Thoracic aorta (tissue), 2 donors: ENCODE results near the gene PPFIA3. TPM values are rescaled to one million over a fixed set of nuclear protein-coding genes. Genes with fewer than 3 reads are reported as not detected.

Experiments
- ATAC-seq: fragments of 150-250 bp; one replicate; pipeline ENCODE4 v1.8.0; 2017; ENCODE audit warnings: low read depth; ENCODE audit not compliant: insufficient number of reproducible peaks, low FRiP score
- DNase-seq: peaks from one replicate; pipeline ENCODE4 v3.0.0-alpha.2; 2020; ENCODE audit warnings: low spot score
- H3K27ac ChIP-seq, 2 donors: fragments of 200-600 bp; sonication (generic); 1 replicate in 1 of 2; 2 replicates in 1 of 2; pipeline ENCODE4 v1.5.1; 2016; ENCODE audit warnings: mild to moderate bottlenecking in 2 of 2, moderate library complexity in 2 of 2
- H3K27me3 ChIP-seq: fragments of 200-600 bp; sonication (generic); replicated peaks from 2 replicates; pipeline ENCODE4 v1.6.0; 2016; ENCODE audit warnings: mild to moderate bottlenecking; ENCODE audit not compliant: insufficient read depth
- H3K36me3 ChIP-seq: fragments of 200-600 bp; sonication (generic); one replicate; pipeline ENCODE4 v1.5.1; 2016
- H3K4me1 ChIP-seq, 2 donors: fragments of 200-600 bp; sonication (generic); 1 replicate in 1 of 2; 2 replicates in 1 of 2; pipeline versions ENCODE4 v1.5.1 to v1.6.0; 2016; ENCODE audit warnings: low read depth in 2 of 2, mild to moderate bottlenecking in 1 of 2; ENCODE audit not compliant: control insufficient read depth in 1 of 2
- H3K4me3 ChIP-seq: fragments of 200-600 bp; sonication (generic); 2 replicates; pipeline ENCODE4 v1.5.1; 2016; ENCODE audit warnings: mild to moderate bottlenecking
- H3K9me3 ChIP-seq: fragments of 200-600 bp; sonication (generic); 2 replicates; pipeline ENCODE4 v1.5.1; 2016
- total RNA-seq, 2 donors: library from RNA; depleted of rRNA; stranded (reverse); fragments of >200 nt; gene quantifications; one replicate each; pipeline versions ENCODE4 v1.1.0 to v1.2.3, GENCODE V29; 2016
- TF ChIP-seq, protein P1 (sequence below): fragments of 200-600 bp; sonication (generic); IDR thresholded peaks from one replicate; pipeline ENCODE4 v1.5.1; 2019; ENCODE audit warnings: antibody characterized with exemption

PPFIA3 gene
- total RNA-seq, 2 donors from 2014 or later, result 2.7 to 5.0 TPM

DNA sequence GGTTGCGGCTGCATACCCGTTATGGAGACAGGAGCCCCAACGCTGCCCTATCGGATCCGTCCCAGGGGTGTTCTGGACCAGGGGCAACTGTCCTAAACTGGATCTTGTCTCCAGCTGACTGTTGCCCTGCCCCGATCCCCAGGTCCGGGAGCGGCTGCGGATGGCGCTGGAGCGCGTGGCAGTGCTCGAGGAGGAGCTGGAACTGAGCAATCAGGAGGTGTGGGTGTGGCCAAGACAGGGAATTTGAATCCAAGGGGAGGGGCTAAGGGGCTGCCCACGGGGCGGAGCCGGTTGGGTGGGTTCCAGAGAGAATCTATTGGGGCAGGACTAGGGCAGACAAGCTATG, 9.9 kb downstream of the PPFIA3 start:
- Histone ChIP-seq H3K27me3 (no peaks in the 10 kb centered on the region), H3K4me3 (no peak overlapping the region), H3K4me1 (peaks cover 6 to 24% of the 10 kb centered on the region in 2 donors), H3K27ac (no peak overlapping the region), H3K9me3 (no peaks in the 10 kb centered on the region), H3K36me3 (no peaks in the 10 kb centered on the region)
- DNase-seq (no peak), ATAC-seq (no peak)
- TF ChIP-seq, protein P1, sequence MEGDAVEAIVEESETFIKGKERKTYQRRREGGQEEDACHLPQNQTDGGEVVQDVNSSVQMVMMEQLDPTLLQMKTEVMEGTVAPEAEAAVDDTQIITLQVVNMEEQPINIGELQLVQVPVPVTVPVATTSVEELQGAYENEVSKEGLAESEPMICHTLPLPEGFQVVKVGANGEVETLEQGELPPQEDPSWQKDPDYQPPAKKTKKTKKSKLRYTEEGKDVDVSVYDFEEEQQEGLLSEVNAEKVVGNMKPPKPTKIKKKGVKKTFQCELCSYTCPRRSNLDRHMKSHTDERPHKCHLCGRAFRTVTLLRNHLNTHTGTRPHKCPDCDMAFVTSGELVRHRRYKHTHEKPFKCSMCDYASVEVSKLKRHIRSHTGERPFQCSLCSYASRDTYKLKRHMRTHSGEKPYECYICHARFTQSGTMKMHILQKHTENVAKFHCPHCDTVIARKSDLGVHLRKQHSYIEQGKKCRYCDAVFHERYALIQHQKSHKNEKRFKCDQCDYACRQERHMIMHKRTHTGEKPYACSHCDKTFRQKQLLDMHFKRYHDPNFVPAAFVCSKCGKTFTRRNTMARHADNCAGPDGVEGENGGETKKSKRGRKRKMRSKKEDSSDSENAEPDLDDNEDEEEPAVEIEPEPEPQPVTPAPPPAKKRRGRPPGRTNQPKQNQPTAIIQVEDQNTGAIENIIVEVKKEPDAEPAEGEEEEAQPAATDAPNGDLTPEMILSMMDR, result no peak

DNA sequence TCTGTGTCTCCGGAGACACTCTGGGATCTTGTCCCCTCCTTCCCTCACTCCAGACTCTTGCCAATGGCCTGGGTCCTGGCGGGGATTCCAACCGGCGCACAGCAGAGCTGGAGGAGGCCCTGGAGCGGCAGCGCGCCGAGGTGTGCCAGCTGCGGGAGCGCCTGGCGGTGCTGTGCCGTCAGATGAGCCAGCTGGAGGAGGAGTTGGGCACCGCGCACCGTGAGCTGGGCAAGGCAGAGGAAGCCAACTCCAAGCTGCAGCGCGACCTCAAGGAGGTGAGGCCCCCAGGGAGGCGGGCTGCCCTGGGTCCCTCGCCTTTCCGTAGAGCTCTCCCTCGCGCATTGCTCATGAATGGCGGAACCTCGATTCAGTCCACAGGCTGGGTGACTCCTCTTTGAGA, 11.0 kb downstream of the PPFIA3 start:
- H3K27me3 ChIP-seq, result no peaks in the 10 kb centered on the region
- H3K4me3 ChIP-seq, result no peak overlapping the region
- H3K9me3 ChIP-seq, result no peaks in the 10 kb centered on the region
- no peaks in the 10 kb centered on the region for H3K36me3 ChIP-seq
- peaks cover 6 to 26% of the 10 kb centered on the region in 2 donors for H3K4me1 ChIP-seq
- H3K27ac ChIP-seq, result no peak overlapping the region
- TF ChIP-seq, protein P1, result no peak
- no peak for DNase-seq
- no peak for ATAC-seq

DNA sequence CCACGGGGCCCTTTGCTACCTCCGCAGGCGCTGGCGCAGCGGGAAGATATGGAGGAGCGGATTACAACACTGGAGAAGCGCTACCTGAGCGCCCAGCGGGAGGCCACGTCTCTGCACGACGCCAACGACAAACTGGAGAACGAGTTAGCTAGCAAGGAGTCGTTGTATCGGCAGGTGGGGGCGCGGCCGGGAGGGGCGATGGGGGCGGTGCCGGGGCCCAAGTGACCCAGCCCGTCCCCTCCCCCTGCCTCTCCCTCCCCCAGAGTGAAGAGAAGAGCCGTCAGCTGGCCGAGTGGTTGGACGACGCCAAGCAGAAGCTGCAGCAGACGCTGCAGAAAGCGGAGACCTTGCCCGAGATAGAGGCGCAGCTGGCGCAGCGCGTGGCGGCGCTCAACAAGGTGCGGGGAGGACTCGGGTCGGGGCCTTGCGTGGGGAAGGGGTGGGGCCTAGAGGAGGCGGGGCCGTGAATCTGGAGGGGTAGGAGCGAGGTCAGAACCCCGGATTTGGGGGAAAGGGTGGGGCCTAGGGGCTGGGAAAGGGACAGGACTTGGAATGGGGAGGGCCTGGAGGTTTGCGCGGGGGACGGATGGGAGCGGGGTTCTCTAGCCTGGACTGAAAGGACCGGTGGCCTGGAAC, 13.7 kb downstream of the PPFIA3 start:
- H3K27ac ChIP-seq, result no peak overlapping the region
- H3K9me3 ChIP-seq, result no peaks in the 10 kb centered on the region
- H3K4me3 ChIP-seq, result peak overlapping the region; percentile 52
- ATAC-seq, result no peak
- peaks cover 6 to 21% of the 10 kb centered on the region in 2 donors for H3K4me1 ChIP-seq
- no peaks in the 10 kb centered on the region for H3K36me3 ChIP-seq
- no peak for DNase-seq
- TF ChIP-seq, protein P1, result no peak
- H3K27me3 ChIP-seq, result no peaks in the 10 kb centered on the region

DNA sequence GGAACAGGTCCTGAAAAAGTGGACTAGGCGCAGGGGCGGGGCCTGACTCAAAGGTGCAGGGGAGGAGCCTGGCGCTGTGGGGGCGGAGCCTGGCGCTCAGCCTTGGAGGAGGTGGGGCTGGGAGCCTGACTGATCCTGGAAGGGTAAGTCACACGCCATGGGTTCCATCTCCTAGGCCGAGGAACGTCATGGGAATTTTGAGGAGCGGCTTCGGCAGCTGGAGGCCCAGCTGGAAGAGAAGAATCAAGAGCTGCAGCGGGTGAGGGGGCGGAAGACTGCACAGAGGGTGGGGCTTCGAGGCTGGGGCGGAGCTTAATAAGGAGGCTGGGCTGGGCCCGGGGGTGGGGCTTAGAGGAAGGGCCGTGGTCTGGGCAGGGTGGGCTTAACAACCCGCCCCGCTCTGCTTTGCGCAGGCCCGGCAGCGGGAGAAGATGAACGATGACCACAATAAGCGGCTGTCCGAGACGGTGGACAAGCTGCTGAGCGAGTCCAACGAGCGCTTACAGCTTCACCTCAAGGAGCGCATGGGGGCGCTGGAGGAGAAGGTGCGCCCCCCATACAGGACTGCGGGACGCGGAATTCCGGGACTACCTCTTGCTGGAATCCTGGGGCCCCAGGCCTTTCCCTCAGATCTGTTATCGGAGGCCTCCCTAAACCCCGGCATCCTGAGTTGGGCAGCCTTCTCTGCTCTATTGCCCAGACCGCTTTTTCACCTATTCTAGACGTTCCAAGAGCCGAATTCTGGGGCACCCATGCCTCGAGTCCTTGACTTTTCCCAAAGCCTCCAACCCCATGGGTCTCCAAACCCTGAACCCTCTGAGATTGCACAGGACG, 14.5 kb downstream of the PPFIA3 start:
- Histone ChIP-seq H3K36me3 (no peaks in the 10 kb centered on the region), H3K4me1 (peaks cover 0 to 13% of the 10 kb centered on the region in 2 donors), H3K9me3 (no peaks in the 10 kb centered on the region), H3K27me3 (no peaks in the 10 kb centered on the region), H3K27ac (no peak overlapping the region), H3K4me3 (peak overlapping the region; percentile 52)
- DNase-seq, result no peak
- ATAC-seq, result no peak
- TF ChIP-seq, protein P1, result no peak

DNA sequence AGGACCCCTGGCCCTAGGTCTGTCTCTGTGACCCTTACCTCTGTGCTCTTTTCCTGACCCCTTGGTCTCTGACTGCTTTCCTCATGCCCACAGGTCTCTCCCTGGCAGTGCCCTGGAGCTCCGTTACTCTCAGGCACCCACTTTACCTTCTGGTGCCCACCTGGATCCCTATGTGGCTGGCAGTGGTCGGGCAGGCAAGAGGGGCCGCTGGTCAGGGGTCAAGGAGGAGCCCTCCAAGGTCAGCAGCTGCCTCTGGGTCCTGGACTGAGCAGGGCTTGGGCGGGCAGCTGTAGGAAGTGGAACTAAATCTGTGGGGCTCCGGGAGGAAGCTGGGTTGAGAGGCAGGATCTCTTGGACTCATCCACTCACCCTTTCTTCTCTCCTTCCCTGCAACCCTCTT, 16.3 kb downstream of the PPFIA3 start:
- Histone ChIP-seq H3K27ac (no peak overlapping the region), H3K9me3 (no peaks in the 10 kb centered on the region), H3K27me3 (no peaks in the 10 kb centered on the region), H3K4me3 (no peak overlapping the region), H3K4me1 (peaks cover 0 to 12% of the 10 kb centered on the region in 2 donors), H3K36me3 (no peaks in the 10 kb centered on the region)
- DNase-seq, result no peak
- ATAC-seq, result no peak
- TF ChIP-seq, protein P1, result no peak
